Measurements from ENCODE around the gene OSCAR.

DNA sequence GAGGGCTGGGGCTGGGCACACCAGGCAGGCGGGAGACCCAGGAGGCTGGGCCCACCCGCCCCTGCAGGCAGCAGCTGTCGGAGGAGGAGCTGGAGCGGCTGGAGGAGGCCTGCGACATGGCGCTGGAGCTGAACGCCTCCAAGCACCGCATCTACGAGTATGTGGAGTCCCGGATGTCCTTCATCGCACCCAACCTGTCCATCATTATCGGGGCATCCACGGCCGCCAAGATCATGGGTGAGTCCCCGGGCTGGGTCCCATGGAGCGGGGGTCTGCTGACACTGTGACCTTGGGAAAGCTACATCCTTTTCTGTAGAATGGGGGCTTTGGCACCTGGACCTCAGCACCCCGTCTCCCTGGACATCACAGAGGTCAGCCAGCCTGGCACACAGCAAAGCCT lies 23.1 kb upstream of the OSCAR start:
- TF ChIP-seq, protein P1, sequence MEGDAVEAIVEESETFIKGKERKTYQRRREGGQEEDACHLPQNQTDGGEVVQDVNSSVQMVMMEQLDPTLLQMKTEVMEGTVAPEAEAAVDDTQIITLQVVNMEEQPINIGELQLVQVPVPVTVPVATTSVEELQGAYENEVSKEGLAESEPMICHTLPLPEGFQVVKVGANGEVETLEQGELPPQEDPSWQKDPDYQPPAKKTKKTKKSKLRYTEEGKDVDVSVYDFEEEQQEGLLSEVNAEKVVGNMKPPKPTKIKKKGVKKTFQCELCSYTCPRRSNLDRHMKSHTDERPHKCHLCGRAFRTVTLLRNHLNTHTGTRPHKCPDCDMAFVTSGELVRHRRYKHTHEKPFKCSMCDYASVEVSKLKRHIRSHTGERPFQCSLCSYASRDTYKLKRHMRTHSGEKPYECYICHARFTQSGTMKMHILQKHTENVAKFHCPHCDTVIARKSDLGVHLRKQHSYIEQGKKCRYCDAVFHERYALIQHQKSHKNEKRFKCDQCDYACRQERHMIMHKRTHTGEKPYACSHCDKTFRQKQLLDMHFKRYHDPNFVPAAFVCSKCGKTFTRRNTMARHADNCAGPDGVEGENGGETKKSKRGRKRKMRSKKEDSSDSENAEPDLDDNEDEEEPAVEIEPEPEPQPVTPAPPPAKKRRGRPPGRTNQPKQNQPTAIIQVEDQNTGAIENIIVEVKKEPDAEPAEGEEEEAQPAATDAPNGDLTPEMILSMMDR (IDR thresholded peaks at IDR 0.05) = no peak
- no peak for TF ChIP-seq EP300 (IDR thresholded peaks at IDR 0.05)
- no peak for TF ChIP-seq POLR2A (IDR thresholded peaks at IDR 0.05; ENCODE audit: low read depth)

All from esophagus muscularis mucosa (tissue), 4 donors.